ENCODE data around the gene HRAS. TPM values are rescaled to one million over a fixed set of nuclear protein-coding genes. Genes with fewer than 3 reads are reported as not detected.

Gene HRAS
- total RNA-seq, 1 experiment from 2014 or later: 47.9 TPM

DNA sequence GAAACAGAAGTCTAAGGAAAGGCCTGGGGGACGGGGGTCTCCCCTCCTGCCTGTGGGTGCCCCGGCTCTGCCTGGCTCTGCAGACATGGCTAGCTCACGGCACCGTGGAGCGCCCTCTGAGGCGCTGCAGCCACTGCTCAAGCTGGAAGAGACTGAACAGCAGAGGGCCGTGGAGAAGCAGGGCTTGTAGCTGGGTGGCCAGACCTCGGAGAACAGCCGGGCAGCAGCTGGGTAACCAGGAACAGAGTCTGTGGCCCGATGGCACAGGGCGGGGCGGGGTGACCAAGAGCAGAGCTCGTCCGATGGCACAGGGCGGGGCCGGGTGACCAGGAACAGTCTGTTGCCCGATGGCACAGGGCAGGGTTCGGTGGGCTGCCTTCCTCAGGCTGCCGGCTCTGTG is 46.4 kb downstream of the HRAS start:
- TF ChIP-seq, protein P1, sequence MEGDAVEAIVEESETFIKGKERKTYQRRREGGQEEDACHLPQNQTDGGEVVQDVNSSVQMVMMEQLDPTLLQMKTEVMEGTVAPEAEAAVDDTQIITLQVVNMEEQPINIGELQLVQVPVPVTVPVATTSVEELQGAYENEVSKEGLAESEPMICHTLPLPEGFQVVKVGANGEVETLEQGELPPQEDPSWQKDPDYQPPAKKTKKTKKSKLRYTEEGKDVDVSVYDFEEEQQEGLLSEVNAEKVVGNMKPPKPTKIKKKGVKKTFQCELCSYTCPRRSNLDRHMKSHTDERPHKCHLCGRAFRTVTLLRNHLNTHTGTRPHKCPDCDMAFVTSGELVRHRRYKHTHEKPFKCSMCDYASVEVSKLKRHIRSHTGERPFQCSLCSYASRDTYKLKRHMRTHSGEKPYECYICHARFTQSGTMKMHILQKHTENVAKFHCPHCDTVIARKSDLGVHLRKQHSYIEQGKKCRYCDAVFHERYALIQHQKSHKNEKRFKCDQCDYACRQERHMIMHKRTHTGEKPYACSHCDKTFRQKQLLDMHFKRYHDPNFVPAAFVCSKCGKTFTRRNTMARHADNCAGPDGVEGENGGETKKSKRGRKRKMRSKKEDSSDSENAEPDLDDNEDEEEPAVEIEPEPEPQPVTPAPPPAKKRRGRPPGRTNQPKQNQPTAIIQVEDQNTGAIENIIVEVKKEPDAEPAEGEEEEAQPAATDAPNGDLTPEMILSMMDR (IDR thresholded peaks at IDR 0.05; ENCODE audit: unreplicated experiment): no peak
- no peak for DNase-seq
- Mint-ChIP-seq H3K4me1 (ENCODE audit: low read depth, unreplicated experiment) (no peaks in the 10 kb centered on the region), H3K27me3 (ENCODE audit: unreplicated experiment) (no peaks in the 10 kb centered on the region), H3K4me3 (ENCODE audit: low read depth, unreplicated experiment) (no peak overlapping the region), H3K9me3 (ENCODE audit: low read depth, unreplicated experiment) (no peaks in the 10 kb centered on the region), H3K27ac (ENCODE audit: unreplicated experiment) (no peak overlapping the region), H3K36me3 (ENCODE audit: insufficient read depth, unreplicated experiment) (peaks cover 33% of the 10 kb centered on the region)
- BruUV-seq (replicated peaks): no TSS peak
- CTCF ChIA-PET: no interaction called here
- intact Hi-C loops (cut with micrococcal nuclease; ENCODE audit: unreplicated experiment): no loop called here

DNA sequence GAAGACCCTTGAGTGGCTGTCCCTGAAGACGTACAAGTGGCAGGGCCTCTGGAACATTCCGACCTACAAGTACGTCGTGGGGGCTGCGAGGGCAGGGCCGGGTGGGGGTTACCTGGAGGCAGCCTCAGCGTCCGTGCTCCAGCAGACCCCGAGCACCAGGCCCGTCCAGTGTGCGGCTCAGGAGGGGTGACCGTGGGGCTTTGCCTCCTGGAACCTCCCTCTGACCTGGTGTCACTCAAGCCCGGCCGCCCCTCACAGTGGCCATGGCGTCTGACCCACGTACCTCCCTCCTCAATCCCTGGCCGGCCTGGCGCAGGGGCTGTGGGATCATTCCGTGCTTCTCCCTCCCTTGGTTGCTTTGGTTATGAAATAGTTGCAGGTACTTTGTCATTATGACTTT is 46.8 kb downstream of the HRAS start:
- H3K36me3 Mint-ChIP-seq (ENCODE audit: insufficient read depth, unreplicated experiment): peaks cover 33% of the 10 kb centered on the region
- H3K27ac Mint-ChIP-seq (ENCODE audit: unreplicated experiment): no peak overlapping the region
- H3K9me3 Mint-ChIP-seq (ENCODE audit: low read depth, unreplicated experiment): no peaks in the 10 kb centered on the region
- no peaks in the 10 kb centered on the region for H3K4me1 Mint-ChIP-seq (ENCODE audit: low read depth, unreplicated experiment)
- no peak for DNase-seq
- H3K27me3 Mint-ChIP-seq (ENCODE audit: unreplicated experiment): no peaks in the 10 kb centered on the region
- TF ChIP-seq, protein P1 (IDR thresholded peaks at IDR 0.05; ENCODE audit: unreplicated experiment): no peak
- BruUV-seq (replicated peaks): no TSS peak
- CTCF ChIA-PET: no interaction called here
- no peak overlapping the region for H3K4me3 Mint-ChIP-seq (ENCODE audit: low read depth, unreplicated experiment)
- intact Hi-C loops (cut with micrococcal nuclease; ENCODE audit: unreplicated experiment): no loop called here

DNA sequence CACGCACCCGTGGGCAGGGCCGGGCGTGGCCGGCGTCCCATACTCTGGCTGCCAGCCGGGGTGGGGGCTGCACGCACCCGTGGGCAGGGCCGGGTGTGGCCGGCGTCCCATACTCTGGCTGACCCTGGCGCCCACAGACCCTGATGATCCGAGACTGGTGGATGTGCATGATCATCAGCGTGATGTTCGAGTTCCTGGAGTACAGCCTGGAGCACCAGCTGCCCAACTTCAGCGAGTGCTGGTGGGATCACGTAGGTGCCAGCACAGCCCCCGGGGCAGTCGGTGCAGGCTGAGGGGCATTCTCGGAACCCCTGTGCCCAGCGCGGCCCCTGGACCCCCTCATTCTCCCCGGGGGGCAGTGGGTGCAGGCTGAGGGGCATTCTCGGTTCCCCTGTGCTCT is 47.3 kb downstream of the HRAS start:
- intact Hi-C loops (cut with micrococcal nuclease; ENCODE audit: unreplicated experiment): no loop called here
- Mint-ChIP-seq H3K27me3 (ENCODE audit: unreplicated experiment) (no peaks in the 10 kb centered on the region), H3K36me3 (ENCODE audit: insufficient read depth, unreplicated experiment) (peaks cover 32% of the 10 kb centered on the region), H3K9me3 (ENCODE audit: low read depth, unreplicated experiment) (no peaks in the 10 kb centered on the region), H3K4me3 (ENCODE audit: low read depth, unreplicated experiment) (no peak overlapping the region), H3K4me1 (ENCODE audit: low read depth, unreplicated experiment) (no peaks in the 10 kb centered on the region), H3K27ac (ENCODE audit: unreplicated experiment) (no peak overlapping the region)
- DNase-seq: no peak
- CTCF ChIA-PET: no interaction called here
- TF ChIP-seq, protein P1 (IDR thresholded peaks at IDR 0.05; ENCODE audit: unreplicated experiment): no peak
- no TSS peak for BruUV-seq (replicated peaks)

DNA sequence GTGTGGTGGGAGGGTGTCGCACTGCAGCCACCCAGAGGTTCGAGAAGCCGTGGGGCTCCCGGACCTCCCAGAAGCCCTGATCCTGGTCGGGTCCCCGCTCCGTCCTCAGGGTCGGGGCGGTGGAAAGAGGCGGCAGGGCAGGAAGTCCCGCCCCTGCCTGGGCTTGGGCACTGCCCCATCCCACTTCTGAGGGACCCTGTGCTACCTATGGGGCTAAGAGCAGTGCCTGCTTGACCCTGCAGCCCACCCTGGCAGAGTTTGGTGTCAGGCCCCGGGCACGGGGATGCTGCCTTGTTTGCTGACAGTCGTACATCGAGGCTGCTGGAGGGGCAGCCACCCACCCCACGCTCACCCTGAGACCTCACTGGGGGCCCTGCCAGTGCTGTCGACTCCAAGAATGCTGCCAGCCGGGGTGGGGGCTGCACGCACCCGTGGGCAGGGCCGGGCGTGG is 47.8 kb downstream of the HRAS start:
- intact Hi-C loops (cut with micrococcal nuclease; ENCODE audit: unreplicated experiment): no loop called here
- no peaks in the 10 kb centered on the region for H3K4me1 Mint-ChIP-seq (ENCODE audit: low read depth, unreplicated experiment)
- no peak overlapping the region for H3K4me3 Mint-ChIP-seq (ENCODE audit: low read depth, unreplicated experiment)
- no peaks in the 10 kb centered on the region for H3K9me3 Mint-ChIP-seq (ENCODE audit: low read depth, unreplicated experiment)
- H3K27ac Mint-ChIP-seq (ENCODE audit: unreplicated experiment): no peak overlapping the region
- DNase-seq: no peak
- TF ChIP-seq, protein P1 (IDR thresholded peaks at IDR 0.05; ENCODE audit: unreplicated experiment): no peak
- CTCF ChIA-PET: no interaction called here
- BruUV-seq (replicated peaks): no TSS peak
- peaks cover 27% of the 10 kb centered on the region for H3K36me3 Mint-ChIP-seq (ENCODE audit: insufficient read depth, unreplicated experiment)
- H3K27me3 Mint-ChIP-seq (ENCODE audit: unreplicated experiment): no peaks in the 10 kb centered on the region
